Ramos (cell line): ENCODE measurements around the gene MBNL2.
"Not testable (repeated sequence)": the region's sequence is repeated elsewhere in the genome, so short reads cannot be mapped to it uniquely, and the experiment has no call there.

Source experiments
- in situ Hi-C: fragments of 300-500 bp; cut with MboI; formaldehyde crosslinking; loops from one replicate; pipeline ENCODE4 v1.14.3; 2022; ENCODE audit warnings: low sequenced_read_pairs; ENCODE audit not compliant: unreplicated experiment

Gene MBNL2

DNA sequence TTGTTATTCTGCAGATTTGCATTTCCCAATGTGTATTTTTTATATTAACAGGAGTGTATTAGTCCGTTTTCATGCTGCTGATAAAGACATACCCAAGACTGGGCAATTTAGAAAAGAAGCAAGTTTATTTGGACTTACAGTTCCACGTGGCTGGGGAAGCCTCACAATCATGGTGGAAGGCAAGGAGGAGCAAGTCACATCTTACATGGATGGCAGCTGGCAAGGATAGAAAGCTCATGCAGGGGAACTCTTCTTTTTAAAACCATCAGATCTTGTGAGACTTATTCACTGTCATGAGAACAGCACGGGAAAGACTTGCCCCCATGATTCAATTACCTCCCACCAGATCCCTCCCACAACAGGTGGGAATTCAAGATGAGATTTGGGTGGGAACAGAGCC is 14.9 kb upstream of the MBNL2 start:
- in situ Hi-C loops = not testable (repeated sequence)

DNA sequence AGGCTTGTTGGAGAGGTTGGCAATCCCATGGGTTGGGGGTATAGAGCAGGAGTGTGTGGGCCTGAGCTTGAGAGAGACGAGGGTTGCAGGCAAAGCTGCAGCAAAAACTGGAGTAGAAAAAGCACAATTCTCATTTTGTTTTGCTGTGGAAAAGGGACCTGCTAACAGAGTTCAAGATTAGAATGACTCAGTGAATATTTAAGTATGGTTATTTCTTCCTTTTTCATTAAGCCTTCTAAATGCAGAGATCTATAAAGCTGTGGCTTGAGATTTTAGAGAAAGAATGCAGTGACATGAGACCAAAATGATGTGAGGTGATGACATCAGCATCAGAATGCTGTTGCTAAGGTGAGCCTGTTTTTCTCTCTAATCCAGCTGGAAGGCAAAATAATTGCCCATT is 10.8 kb upstream of the MBNL2 start:
- in situ Hi-C loops = no loop called here

DNA sequence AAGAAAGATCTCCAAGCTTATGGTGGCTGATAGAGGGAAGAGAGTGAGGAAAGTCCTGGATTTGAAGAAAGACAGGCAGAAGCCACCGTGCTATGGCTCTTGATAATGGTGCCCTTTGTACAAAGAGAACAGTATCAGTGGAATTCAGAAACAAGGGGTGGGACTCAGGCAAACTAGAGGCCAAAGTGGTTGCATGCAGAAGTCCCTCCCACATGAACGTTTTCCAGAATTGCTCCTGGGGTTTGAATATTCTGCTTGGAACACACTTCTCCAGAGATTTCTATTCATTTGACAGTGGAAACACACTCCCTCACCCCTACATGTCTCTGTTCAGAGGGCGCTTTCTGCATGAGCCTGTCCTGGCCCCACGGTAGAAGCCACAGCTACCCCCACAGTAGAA is 10.1 kb upstream of the MBNL2 start:
- in situ Hi-C loops = no loop called here

DNA sequence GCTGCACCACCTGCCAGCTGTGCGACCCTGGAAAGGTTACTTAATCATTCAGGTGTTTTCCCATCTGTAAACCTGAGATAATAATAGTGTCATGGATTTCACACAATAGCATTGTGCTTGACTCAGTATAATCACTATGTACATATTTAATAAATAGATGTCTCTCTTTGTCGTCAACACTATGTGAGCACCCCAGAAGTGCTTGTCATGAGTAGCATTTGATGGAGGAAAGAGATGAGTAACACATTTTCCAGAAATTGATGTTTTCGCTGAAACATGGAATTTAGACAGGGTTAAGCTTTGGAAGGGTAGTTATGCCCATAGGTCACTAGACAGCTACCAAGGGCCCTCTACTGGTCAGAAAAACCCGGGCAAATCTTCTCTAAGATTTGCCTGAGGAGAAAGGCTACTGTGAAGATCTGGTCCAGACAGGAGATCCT is 9.5 kb upstream of the MBNL2 start:
- in situ Hi-C loops = no loop called here

DNA sequence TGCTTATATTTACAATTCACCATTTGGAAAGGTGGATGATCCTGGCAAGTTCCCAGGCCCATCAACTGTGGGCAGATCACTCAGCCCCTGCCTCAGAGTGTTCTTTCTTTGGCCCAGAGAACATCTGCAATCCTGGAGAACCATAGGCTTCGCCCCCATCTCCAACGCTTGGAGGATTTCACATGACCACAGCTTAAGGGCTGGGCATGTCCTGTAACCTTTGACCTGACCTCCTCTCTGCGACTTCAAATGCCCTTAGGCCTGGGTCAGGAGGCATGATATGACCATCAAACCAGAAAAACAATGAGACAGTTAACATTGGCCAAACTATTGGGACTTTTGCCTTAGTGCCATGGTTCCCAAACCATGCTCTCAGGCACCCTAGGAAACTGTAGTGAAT is 7.2 kb upstream of the MBNL2 start:
- in situ Hi-C loops = no loop called here

DNA sequence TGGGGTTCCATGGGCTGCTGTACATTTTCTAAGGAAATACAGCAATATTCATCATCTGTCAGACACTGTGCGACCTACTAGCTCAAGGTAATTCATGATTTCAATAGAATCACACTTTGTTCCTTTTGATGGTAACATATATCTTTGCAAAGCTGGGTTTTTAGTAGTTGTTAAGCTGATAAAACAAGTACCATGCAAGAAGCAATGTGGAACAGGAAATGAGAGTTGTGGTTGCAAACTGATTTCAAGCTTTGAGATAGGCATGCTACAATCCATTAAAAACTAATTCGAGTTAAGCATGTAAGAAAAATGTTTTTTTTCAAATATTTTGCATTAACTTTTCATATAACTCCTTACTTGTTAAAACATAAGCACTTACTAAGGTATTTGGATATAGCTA is 6.8 kb upstream of the MBNL2 start:
- in situ Hi-C loops = no loop called here

DNA sequence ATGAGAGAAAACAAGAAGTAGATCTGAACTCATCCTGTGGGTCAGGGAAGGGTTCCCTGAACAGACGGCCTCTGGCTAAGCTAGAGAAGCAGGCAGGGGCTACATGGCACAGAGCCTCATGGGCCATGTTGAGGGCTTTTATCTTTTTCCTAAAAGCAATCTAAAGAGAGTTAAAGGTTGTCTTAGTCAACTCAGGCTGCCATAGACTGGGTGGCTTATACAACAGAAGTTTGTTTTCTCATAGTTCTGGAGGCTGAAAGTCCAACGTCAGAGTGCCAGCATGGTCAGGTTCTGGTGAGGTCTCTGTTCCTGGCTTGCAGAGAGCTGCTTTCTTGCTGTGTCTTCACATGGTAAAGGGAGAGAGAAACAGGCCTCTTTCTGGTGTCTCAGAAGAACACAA is 2.9 kb upstream of the MBNL2 start:
- in situ Hi-C loops = no loop called here

DNA sequence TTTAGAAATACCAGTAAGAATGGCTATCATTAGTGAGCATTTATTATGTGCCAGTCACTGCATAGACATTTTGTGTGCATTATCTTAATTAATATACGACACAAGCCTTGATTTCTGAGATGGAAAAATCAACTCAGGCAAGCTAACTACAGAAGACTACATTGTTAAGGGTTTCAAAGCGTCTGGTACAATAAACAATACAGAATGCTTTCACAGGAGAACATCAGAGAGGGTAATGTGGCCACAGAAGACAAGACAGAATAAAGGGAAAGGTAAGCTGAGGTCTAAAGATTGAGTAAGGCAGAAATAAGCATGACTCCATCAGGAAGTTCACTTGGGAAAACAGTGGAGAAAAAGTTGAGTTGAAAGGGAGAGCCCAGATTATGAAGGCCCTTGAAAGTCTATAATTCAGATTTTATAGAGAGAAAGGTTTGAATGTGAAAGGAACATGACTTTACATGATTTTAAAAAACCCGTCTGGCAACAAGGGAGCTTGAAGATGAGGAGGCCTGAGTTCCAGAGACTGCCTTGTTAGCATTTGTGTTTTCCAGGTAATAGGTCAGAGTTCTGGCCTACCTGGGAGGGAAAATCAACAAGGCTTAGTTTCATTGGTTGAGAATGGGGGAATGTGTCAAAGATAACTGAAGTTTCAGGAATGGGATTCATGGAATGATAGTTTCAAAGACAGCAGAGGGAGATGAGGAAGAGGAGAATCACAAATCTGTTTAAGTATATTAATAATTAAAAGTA is 1.8 kb upstream of the MBNL2 start:
- in situ Hi-C loops = no loop called here

DNA sequence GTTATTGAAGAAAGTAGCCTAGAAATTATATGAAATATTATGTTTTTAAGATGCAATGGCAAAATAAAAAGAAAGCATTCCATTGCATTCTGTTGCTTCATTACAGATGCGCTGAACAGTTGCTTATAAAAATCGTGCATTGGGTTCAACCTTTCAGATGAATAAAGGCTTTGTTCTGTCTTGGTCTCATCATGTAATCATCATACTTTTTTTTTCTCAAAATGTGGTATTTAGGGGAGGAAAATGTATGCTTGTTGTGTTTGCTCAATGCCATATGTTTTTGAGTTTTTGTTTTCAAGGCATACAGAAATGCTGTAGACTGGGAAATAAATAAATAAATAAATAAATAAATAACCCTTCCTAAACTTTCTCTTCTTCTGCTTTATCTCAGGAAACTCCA is 1.1 kb upstream of the MBNL2 start:
- in situ Hi-C loops = no loop called here

DNA sequence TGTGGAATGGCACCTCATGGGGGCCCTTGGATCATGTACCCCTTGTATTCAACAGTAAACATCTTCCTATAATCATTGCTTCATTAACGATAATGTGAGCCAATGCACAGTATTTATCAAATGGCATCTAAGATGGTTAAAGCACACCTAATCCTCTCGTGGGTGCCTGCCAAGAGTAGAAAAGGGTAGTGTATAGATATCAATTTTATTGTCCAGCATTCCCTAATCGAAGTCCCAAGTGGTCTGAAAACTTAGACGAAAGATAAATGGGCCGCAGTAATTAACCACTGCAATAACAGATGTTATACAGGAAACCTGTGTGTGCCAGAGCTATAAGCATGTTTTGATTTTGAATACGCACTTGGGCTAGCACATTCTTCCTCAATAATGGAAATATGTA is 667 bp upstream of the MBNL2 start:
- in situ Hi-C loops = no loop called here

DNA sequence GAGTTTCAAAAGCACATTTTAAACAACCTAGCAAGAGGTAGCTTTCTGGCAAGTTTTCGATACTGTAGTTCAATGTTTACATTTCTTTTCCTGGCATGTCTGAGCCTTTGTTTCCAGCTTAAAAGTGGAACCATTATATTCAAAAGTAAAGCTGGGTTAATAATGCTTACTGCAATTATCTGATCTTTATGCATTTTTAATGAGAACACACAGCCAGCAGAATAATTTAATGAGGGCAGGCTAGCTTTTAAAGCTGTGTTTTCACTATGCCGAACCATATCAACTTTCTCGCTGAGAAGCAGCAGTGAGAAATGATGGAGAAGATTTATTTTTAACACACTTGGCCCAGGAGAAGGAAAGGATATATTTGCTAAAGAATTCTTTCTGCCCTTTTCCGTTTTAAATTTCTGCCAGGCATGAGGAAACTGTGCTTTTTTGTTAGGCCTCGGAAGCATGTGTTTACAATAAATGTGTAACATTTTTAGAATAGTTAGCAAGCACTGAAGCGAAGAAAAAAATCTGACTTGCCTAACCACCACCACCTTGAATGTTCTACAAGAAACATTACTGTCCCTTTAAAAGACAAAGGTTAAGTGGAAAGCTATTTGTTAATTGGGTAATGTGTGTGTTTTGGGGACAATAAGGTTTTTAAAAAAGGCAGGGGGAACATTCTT is 1.0 kb downstream of the MBNL2 start:
- in situ Hi-C loops = no loop called here

DNA sequence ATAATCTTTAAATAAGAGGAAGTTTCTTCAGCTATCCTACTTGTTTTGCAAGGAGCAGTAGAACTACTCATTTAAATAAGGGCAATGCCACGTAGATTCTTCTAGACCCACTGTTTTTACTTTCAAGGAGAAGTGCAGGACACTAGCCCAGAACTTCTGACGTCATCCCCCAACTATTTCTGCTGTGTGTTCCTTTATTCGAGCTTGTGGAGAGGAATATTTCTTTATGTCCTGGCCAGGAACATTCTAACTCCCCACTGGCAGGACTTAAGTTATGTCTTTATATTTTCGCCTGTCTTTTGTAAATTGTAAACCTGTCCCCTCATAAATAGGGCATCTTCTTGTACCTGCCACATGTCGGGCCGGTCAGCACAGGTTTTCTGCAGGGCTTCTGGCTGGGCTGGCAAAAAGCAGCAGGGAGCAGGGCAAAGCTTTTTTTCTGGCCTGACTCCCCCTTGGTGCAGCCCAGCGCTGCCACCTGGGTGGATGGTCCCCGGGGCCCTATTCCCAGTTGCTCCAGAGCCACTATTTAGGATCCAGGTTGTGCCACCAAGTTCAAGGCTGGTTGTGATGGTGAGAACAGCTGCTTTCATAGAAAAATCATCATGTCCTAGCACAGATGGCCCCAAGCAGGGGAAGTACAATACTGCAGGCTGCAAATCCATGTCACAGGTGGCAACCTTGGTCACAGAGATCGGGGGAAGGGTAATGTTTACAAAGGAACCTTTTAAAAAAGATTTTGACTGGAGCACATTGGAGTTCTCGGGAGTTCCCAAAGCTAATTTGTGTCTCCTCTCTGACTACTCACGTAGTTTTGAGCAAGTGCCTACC is 1.8 kb downstream of the MBNL2 start:
- in situ Hi-C loops = no loop called here

DNA sequence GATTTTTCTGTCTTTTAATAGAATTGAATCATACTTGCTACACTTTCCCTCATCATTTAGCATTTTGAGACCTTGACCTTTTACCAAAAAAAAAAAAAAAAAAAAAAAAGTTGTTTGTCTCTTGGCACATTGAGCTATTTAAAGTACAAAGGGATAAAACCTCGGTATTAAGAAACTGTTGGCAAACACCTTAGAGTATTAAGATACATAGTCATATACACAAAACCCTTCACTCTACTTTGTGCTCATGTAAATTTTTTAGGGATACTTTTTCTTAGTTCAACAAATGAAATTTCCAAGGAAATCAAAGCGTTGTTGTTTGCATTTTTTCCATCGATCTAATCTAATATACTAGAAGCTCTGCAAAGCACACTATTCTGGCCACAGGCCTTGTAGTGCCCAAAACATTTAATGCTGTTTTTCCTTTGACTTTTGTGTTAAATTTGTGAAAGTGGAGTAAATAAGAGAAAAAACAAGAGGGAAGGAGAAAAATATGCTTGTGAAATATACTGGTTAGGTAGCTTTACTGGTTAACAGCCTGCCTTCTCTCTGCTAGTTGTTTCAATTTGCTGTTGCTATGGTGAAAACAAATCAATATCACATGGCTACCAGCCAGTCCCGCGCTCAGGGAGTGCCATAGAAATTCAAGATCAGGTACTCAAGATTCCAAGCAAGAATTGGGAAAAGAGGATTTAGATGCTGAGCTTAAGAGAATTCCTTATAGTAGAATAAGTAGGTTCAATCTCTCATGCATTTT is 2.6 kb downstream of the MBNL2 start:
- in situ Hi-C loops = no loop called here

DNA sequence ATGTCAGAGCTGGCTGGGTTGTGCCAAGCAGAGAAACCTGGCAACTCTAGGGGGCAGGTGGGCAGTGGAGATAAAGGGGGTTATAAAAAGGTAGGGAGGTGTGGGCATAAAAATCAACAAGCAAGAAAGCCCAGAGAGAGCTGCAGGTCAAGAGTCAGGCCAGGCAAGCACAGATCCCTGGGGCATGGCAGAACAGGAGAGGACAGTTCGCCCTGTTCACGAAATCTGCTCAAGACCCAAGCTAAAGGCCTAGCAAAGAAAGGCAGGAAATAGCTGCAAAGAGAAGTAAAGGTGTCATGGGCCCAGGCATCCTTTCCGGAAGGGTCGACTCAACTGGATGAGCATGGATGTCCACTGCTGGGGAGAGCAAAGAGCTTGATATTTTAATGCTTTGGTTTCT is 3.4 kb downstream of the MBNL2 start:
- in situ Hi-C loops = no loop called here

DNA sequence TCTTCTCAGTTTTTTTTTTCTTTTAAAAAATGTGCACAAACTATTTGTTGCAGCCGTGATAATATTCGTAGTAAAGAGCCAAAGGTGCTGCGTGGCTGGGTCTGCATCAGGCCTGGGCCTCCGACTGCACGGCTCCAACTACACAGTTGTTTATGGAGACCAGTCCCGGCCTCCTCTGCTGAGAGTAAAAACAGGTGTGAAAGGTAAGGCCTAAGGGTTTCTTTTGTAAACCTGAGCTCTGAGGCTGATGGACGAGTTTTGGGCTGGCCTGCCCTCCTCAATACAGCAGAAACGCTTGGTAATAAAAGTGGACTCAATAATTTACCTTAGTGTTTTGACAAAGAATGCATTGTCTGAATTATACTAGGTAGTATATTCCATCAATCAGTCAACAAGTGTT is 3.9 kb downstream of the MBNL2 start:
- in situ Hi-C loops = no loop called here

DNA sequence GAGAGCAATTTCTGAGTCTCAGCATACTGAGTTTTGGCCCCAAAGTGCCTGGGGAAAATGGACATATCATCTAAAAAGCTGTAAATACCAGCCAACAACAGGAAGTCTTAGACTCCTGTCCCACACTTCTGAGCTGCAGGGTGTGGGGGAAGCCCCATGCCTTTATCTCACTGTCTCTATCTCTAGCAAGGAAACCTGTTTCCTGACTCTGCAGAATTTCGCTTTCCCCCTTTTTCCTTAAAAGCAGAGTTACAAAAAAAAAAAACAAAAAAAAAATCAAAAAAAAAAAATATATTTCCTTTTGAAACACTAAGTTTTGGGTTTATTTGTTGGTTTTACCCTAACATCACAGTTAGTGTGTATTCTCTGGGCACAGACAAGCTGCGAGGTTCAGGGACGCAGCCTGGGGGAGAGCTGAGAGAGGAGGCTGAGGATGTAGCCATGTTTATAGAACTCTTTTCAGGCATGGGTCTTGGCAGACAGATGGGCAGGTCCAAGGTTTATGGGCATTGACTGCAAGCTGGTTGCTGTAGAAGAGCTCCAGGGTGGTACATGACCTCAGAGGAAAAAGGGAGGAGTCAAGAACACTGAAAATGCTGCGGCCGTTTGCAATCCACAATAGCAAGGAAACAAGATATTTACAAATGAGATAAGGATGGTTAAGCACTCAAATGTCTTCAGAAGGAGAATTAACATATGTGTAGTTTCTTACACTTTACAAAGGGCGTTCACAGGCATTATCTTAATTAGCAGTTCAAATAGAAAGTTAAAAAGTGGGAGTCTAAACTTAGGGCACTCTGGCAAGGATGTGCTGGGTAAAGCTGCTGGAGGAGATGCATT is 4.9 kb downstream of the MBNL2 start:
- in situ Hi-C loops = no loop called here

DNA sequence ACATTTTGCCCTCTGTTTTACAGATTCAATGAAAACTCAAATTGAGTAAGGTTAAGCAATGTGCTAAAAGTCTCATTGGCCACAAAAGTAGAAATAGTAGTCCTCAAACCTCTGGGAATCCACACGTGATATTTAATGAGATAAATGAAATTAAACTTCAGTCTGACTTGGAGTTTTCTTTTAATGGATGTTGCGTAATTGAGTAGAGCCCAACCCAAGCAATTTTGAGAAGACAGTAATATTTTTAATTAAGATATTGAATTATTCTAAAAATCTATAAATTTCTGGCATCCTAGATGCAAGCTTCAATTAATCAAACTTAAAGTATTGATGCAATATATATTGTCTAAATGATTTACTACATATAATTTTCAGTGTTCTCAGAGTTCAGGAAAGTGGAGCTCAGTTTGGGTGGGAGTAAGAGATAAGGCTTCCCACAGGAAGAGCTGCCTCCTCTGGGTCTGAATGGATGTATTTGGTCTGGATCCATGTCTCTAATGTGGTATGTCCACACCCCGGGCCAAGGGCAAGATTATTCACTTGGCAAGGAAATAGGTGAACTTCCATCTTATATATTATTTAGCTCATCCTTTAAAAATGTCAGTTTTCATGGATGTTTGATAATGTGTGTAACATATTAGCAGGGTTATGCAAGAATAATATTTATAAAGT is 6.9 kb downstream of the MBNL2 start:
- in situ Hi-C loops = no loop called here

DNA sequence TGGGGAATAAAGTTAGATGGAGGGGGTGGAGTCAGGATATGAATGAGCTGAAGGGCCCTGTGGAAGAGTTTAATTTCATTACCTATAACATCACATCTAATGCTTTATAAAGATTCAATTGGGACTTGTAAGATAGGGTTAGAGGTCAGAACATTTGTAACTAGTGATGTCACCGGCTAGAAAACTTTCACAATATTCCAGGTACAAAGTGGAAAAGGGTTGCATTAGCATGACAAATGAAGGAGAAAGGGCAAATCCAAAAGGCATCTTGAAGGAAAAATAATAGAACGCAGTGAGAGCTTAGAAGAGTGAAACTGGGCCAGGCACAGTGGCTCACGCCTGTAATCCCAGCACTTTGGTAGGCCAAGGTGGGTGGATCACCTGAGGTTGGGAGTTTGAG is 7.6 kb downstream of the MBNL2 start:
- in situ Hi-C loops = no loop called here
